ENCODE measurements around the gene CDYL2. TPM values are rescaled to one million over a fixed set of nuclear protein-coding genes. Genes with fewer than 3 reads are reported as not detected.

The CDYL2 gene
- total and polyA plus RNA-seq, 2 experiments from 2014 or later: 0.74 to 0.95 TPM

- no peaks in the 10 kb centered on the region for H3K36me3 ChIP-seq
- DNase-seq (ENCODE audit: low read depth in 1 of 2, low spot score in 1 of 2): no peak
- no peak overlapping the region for H3K27ac ChIP-seq
- H3K27me3 ChIP-seq: no peaks in the 10 kb centered on the region
- no peak overlapping the region for H3K4me3 ChIP-seq
- no peaks in the 10 kb centered on the region for H3K9me3 ChIP-seq (ENCODE audit: low read depth)
- no peak for TF ChIP-seq CTCF (IDR thresholded peaks at IDR 0.05; ENCODE audit: low read depth, low read length)
- no peaks in the 10 kb centered on the region for H3K4me1 ChIP-seq (ENCODE audit: low read depth)
Measured at GRCh38 chr16:80591071-80591915, 213.1 kb downstream of the CDYL2 start.

GRCh38 chr16:80587071-80587470 lies 217.3 kb downstream of the CDYL2 start:
- Histone ChIP-seq H3K4me3 (no peak overlapping the region), H3K27ac (no peak overlapping the region), H3K36me3 (no peaks in the 10 kb centered on the region), H3K9me3 (ENCODE audit: low read depth) (peaks cover 3% of the 10 kb centered on the region), H3K27me3 (no peaks in the 10 kb centered on the region), H3K4me1 (ENCODE audit: low read depth) (no peaks in the 10 kb centered on the region)
- no peak for TF ChIP-seq CTCF (IDR thresholded peaks at IDR 0.05; ENCODE audit: low read depth, low read length)
- no peak for DNase-seq (ENCODE audit: low read depth in 1 of 2, low spot score in 1 of 2)

- DNase-seq (ENCODE audit: low read depth in 1 of 2, low spot score in 1 of 2): no peak
- Histone ChIP-seq H3K4me3 (no peak overlapping the region), H3K27me3 (no peaks in the 10 kb centered on the region), H3K4me1 (ENCODE audit: low read depth) (no peaks in the 10 kb centered on the region), H3K27ac (no peak overlapping the region), H3K9me3 (ENCODE audit: low read depth) (peaks cover 3% of the 10 kb centered on the region), H3K36me3 (no peaks in the 10 kb centered on the region)
- TF ChIP-seq CTCF (IDR thresholded peaks at IDR 0.05; ENCODE audit: low read depth, low read length): no peak
Measured at GRCh38 chr16:80586476-80586875, 217.9 kb downstream of the CDYL2 start.

- Histone ChIP-seq H3K27ac (no peak overlapping the region), H3K4me1 (ENCODE audit: low read depth) (no peaks in the 10 kb centered on the region), H3K9me3 (ENCODE audit: low read depth) (peaks cover 3% of the 10 kb centered on the region), H3K27me3 (no peaks in the 10 kb centered on the region), H3K4me3 (no peak overlapping the region), H3K36me3 (no peaks in the 10 kb centered on the region)
- TF ChIP-seq CTCF (IDR thresholded peaks at IDR 0.05; ENCODE audit: low read depth, low read length): no peak
- DNase-seq (ENCODE audit: low read depth in 1 of 2, low spot score in 1 of 2): no peak
Measured at GRCh38 chr16:80585764-80586163, 218.6 kb downstream of the CDYL2 start.

GRCh38 chr16:80583466-80583865 lies 220.9 kb downstream of the CDYL2 start:
- Histone ChIP-seq H3K27me3 (no peaks in the 10 kb centered on the region), H3K36me3 (no peaks in the 10 kb centered on the region), H3K4me1 (ENCODE audit: low read depth) (no peaks in the 10 kb centered on the region), H3K4me3 (no peak overlapping the region), H3K27ac (no peak overlapping the region), H3K9me3 (ENCODE audit: low read depth) (peaks cover 3% of the 10 kb centered on the region)
- no peak for TF ChIP-seq CTCF (IDR thresholded peaks at IDR 0.05; ENCODE audit: low read depth, low read length)
- peak in 1 of 2 donors; percentile 59 for DNase-seq (ENCODE audit: low read depth in 1 of 2, low spot score in 1 of 2)

Measured in cardiac muscle cell (in vitro differentiated cells and primary cell).